Activated CD8-positive, alpha-beta memory T cell treated with anti-CD3 and anti-CD28 coated beads for 36 hours (primary cell): ENCODE data around the gene KCNJ12. TPM values are rescaled to one million over a fixed set of nuclear protein-coding genes. Genes with fewer than 3 reads are reported as not detected.
"Not testable (repeated sequence)": the region's sequence is repeated elsewhere in the genome, so short reads cannot be mapped to it uniquely, and the experiment has no call there.

Source experiments
- CTCF ChIA-PET: fragments of 350-600 bp; sonication (Branson Sonifier 250); formaldehyde crosslinking; loops from one replicate; lab custom pipeline; 2021; ENCODE audit warnings: antibody characterized with exemption; lab: Charles Lee
- POLR2A ChIA-PET: fragments of 350-600 bp; sonication (Branson Sonifier 250); formaldehyde crosslinking; loops from one replicate; lab custom pipeline; 2021; ENCODE audit warnings: antibody characterized with exemption; lab: Charles Lee
- total RNA-seq, 2 experiments: library from RNA; stranded (reverse); gene quantifications; one replicate each; pipeline ENCODE4 v1.2.3, GENCODE V29; 2021

Gene KCNJ12
- total RNA-seq, 2 experiments from 2014 or later: not detected

DNA sequence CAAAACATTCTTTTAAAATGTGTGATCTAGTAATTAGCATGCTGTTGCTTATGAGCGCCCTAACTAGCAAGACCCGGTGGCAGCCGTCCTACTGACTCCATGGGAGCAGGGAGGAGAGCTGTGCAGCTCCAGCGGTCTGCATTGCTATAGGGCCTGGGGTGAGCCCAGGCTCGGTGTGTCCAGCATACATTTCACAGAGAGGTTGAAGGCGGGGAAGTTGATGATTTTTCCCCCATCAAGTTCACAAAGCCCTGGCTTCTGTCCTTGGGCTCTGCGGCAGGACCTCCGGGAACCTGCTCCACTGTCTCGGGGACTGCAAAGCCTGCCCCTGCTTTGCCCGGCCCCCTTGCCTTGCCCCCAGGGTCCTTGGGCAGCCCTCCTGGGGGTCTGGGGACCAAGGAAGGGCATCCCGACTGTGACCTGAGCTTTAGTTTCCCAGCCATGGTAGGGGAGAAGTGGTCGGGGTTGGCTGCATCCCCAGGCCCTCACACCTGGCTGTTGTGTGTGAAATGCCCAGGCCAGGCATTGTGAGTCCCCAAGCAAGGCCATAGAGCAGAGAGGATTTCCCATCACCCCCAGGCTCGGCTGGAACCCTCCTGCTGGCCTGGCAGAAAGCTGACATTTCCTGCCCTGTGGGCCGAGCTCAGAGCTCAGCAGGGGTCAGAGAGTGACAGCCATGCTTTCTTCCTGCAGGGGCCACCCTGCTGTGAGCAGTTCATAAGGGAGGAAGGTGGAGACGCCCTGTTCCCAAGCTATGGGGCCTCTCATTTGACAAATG, 24.8 kb downstream of the KCNJ12 start:
- POLR2A ChIA-PET: no interaction called here
- CTCF ChIA-PET: no interaction called here

DNA sequence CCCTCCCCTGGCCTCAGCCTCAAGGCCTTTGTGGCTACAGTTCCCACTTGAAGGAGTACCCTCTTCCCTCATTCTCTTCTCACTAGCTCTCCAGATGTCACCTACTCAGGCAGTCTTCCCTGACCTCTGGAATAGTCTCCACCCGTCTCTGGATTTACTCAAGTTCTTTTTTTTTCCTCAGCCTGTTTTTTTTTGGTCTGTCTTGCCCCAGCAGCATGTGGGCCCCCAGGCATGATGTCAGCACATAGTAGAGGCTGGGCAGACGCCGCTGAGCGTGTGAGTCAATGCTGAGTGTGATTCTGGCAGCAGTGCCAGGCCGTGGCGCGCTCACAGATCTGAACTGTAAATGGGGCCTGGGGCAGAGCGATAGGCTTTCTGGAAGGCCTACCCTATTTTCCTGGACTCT, 26.0 kb downstream of the KCNJ12 start:
- POLR2A ChIA-PET, CTCF ChIA-PET: not testable (repeated sequence)

GRCh38 chr17:21402926-21403325, 26.8 kb downstream of the KCNJ12 start:
- POLR2A ChIA-PET, CTCF ChIA-PET: not testable (repeated sequence)

DNA sequence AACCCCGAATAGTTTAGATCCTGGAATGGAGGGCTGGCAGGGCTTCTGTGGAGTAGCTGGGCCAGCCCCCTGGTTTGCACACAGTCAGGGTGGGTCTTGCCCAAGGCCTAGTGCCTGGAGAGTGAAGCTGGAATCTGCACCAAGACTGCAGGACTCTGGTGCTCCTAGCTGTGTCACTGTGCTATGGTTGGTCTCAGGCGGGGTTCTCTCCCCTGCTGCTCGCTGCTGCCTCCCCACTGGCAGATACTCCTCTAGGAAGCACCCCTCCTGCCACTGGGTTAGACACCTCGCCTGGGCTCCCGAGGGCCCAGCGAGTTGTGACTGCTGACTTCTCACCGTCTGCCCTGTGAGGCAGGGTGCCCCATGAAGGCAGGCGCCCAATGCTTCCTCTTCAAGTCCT, 27.9 kb downstream of the KCNJ12 start:
- CTCF ChIA-PET, POLR2A ChIA-PET: not testable (repeated sequence)

DNA sequence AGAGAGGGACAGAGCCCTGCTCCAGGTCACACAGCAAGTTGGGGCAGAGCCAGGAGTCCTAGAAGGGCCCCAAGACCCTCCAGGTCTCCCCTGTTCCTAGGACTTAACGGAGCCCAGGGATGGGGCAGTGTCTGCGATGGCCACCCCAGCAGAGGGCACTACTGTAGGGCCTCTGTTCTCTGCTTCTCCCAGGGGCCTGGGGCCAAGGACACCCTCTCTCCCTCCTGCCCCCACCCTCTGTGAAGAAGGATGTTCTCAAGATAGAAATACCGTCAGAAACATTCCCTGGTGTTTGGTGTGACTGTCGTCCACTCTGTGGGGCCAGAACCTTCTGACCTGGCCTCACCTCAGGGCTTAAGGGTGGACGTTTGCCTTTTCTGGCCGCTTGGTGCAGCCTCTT, 28.4 kb downstream of the KCNJ12 start:
- POLR2A ChIA-PET, CTCF ChIA-PET: not testable (repeated sequence)

GRCh38 chr17:21404956-21405731, 29.0 kb downstream of the KCNJ12 start:
- CTCF ChIA-PET, POLR2A ChIA-PET: not testable (repeated sequence)

DNA sequence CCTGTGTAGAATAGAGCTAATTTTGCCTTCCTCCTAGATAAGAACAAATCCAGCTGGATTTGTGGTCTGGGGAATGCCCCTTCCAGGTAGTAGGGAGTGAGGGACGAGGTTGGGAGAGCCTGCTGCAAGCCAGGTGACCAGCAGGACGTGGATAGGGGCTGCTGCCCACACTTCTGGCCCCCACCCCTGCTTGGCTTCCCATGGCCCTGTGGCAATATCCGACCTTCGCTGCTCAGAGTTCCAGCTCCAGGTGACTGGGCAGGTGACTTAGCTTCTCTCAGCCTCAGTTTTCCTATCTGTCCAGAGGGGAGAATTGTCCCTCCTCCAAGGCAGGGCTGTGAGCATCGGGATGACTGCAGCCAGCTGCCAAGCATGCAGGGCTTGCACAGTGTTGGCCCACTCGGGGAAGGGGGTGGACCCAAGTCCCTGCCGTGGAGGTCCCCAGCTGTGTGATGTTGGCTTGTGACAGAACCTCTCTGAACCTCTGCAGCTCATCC, 29.8 kb downstream of the KCNJ12 start:
- POLR2A ChIA-PET, CTCF ChIA-PET: not testable (repeated sequence)

GRCh38 chr17:21406616-21407404, 30.7 kb downstream of the KCNJ12 start:
- CTCF ChIA-PET, POLR2A ChIA-PET: not testable (repeated sequence)

GRCh38 chr17:21407752-21408151, 31.6 kb downstream of the KCNJ12 start:
- CTCF ChIA-PET, POLR2A ChIA-PET: not testable (repeated sequence)

GRCh38 chr17:21408224-21408623, 32.1 kb downstream of the KCNJ12 start:
- CTCF ChIA-PET, POLR2A ChIA-PET: not testable (repeated sequence)

GRCh38 chr17:21408766-21409300, 32.7 kb downstream of the KCNJ12 start:
- CTCF ChIA-PET, POLR2A ChIA-PET: not testable (repeated sequence)

GRCh38 chr17:21409388-21409787, 33.2 kb downstream of the KCNJ12 start:
- CTCF ChIA-PET, POLR2A ChIA-PET: not testable (repeated sequence)

GRCh38 chr17:21409971-21410370, 33.8 kb downstream of the KCNJ12 start:
- POLR2A ChIA-PET, CTCF ChIA-PET: not testable (repeated sequence)

GRCh38 chr17:21410371-21410770, 34.2 kb downstream of the KCNJ12 start:
- CTCF ChIA-PET, POLR2A ChIA-PET: not testable (repeated sequence)

DNA sequence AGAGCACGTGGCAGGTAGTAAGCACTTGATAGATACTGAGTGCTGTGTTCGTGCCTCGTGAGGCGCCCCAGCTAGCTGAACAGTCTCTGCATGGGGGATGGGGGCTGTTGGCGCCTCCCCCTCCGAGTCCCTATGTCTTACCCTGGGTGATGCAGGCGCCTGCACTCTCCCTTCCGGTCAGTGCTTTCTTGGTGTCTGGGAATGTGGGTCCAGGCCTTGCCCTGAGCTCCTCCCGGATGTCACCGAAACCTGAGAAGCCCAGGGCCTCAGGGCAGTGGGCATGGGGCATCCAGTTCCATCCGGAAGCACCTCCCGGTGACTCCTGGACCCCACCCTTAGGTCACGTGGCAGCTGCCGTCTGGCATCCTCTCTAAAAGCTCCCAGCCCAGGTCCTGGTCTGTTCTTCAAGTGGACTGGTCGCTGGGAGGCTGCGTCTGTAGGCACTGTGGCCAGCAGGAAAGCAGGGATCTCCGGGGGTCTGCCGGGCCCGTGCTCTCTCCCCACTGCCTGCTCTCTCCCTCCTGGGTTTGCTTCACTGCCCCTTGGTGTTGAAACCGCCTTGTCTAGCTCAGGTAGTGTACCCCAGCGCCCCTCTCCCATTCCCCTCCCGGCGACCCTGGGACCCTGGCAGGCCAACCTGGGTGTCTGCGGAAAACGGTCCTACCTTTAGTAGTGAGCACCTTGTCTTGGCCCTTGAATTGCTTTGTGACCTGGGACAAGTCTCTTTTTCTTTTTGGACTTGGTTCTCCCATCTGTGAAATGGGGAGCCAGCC, 34.9 kb downstream of the KCNJ12 start:
- CTCF ChIA-PET, POLR2A ChIA-PET: not testable (repeated sequence)

DNA sequence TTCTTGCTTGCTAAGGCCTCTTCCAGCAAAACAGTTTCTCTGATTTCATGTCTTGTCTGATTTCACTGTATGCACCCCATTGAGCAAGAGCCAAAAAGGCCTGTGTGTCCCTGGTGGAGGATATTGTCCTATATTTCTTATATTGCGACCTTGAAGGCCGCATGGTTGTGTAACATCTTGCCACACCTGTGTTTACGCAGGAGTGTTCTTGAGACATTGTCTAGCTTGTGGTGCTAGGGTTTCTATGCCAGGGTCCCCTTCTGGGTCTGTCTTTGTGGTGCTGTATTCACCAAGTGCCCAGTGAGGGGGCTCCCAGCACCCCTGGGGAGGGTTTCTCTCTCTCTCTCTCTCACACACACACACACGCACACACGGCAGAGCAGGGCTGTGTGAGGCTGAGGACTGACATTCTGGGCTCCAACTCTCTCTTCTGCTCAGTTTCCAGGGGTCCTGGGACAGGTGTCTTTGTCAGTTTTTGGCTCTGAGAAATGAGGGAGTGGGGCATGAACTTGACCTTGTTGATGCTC, 35.6 kb downstream of the KCNJ12 start:
- POLR2A ChIA-PET: not testable (repeated sequence)

DNA sequence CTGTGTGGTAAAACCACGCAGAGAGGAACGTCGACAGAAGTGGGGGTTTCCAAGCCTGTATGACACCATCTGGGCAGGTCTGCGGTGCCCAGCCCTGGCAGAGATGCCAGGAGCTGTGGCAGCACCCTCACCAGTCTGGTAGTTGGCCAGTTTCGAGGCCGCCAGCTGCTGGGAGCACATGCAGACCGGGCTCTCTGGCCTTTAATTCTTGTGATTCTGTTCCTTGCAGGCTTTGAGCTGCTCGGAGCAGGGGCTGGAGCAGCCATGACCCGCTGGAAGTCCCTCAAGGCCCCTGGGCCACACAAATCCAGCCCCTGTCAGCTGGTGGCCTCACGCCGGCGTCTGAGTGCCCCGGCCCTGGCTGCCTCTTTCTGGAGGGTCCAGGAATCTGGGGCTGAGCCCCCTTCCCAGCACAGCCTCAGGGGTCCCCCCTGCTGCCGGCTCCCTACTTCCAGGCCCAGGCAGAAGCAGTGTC, 36.1 kb downstream of the KCNJ12 start:
- POLR2A ChIA-PET, CTCF ChIA-PET: not testable (repeated sequence)

More for the DNA sequence above, 35.6 kb downstream of the KCNJ12 start:
- CTCF ChIA-PET: not testable (repeated sequence)

GRCh38 chr17:21413570-21414279, 37.6 kb downstream of the KCNJ12 start:
- CTCF ChIA-PET, POLR2A ChIA-PET: not testable (repeated sequence)
